Ramos (cell line): Measurements from ENCODE around the gene CBX8.

Source experiments
- in situ Hi-C: fragments of 300-500 bp; cut with MboI; formaldehyde crosslinking; loops from one replicate; pipeline ENCODE4 v1.14.3; 2022; ENCODE audit warnings: low sequenced_read_pairs; ENCODE audit not compliant: unreplicated experiment

Gene CBX8

DNA sequence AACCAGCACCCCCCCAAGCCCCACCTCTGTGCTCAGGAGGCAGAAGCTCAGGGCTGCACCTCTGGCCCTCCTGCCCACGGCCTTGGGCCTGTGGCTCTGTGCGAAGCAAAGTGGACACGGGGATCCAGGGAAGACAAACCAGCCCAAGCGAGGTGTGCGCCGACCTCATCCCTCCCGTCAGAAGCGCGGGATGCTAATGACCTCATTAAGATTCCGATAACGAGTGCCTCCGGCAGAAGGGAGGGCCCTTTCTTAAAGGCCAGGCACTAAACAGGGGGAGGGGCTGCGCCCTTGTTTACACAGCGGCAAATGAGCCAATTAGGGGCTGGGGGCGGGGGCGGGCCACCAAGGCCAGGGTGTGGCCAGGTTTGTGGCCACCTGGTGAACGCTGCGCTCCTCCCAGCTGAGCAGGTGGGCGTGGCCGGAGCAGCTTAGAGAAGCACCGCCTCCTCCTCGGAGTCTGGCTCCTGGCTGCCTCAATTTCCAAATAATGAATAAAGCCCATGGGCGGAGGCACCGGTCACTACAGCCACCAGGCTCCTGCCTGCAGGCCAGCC, 39.2 kb upstream of the CBX8 start:
- in situ Hi-C loops, result no loop called here

DNA sequence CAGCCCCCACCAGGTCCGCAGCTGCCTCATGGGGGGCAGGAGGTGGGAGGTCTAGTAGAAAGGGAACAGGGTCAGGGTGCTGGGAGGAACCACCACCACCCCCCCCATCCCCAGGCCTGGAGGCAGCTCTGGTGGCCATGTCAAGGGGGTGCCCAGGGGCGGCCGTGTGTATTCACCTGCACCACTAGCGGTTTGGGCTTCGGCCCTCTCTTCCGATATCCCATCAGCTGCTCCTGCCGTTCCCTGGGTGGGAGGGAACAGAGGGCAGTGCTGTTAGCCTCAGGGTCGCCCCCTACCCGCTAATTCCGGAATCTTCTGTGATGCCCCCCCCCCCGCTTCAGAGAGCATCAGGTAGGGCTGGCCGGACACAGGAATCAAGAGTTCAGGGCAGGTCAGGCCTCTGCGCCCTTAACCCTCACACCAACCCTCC, 38.6 kb upstream of the CBX8 start:
- in situ Hi-C loops, result no loop called here

DNA sequence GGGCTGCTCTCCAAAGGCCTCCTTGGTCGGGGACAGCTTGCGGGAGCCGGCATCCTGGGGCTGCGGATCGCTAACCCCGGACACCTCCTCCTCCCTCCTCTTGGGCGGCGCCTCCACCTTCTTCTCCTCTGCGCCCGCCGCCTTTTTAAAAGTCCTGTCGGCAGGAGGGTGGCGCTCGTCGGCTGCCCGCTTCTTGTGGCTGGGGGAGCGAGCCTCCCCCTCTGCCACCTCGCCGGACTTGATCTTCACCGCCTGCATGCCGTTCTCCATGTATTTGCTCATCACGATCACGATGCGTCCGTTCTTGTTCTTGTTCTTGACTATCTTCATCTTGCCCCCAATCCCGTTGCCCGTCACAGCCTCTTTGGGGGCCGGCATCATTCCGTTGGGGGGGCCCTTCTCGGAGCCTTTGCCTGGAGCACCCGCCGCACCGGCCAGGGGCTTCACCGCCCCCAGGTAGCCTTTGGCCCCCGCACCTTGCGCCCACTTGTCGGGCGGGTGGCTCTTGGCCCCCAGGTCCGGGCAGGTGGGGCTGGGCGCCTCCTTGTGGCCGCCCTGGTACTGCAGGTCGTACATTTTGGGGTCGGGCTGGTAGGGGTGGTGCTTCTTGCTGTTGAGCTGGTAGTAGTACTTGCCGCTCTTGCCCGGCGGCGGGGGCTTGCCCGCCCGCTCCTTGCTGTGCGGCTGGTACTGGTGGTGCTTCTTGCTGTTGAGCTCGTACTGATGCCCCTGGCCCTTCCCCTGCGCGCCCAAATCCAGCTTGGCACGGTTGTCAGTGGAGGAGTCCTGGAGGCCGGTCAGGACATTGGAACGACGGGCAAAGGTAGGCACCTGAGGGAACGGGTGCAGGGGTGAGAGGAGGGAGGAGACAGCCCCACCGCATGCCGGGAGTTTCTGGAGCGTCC, 37.9 kb upstream of the CBX8 start:
- in situ Hi-C loops, result no loop called here

DNA sequence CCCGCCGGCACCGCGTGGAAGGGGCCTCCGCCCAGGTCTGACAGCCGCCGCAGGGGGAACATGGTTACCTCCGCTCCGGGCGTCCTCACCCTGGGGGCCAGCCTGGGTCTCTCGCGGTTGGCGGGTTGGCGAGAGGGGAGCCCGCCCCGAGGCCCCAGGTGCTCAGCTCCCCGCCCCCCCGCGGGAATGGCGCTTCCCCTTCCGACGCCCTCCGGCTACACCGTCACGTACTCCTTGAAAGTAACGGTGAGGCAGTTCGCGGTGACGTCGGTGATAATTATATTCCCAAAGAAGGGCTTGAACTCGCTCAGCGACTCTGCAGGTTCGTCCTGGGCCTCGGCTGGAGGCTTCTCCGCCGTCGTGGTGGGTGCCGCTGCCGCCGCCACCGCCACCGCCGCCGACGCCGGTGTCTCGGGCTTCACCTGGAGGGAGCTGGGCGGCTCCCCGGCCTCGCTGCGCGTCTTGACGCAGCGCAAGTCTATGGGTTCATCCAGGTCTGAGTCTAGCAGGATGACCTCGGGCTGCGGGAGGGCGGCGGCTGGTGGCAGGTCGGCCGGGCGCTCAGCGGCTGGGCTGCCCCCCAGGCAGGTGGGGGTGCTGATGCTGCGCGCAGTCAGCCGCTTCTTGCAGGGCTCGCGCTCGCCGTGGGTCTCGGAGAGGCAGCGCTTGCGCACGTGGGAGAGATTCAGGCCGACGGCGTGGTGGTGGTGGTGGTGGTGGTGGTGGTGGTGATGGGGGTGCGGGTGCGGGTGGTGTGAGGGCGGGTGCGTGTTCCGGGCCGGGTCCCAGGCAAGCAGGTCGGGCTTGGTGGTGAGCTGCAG, 37.1 kb upstream of the CBX8 start:
- in situ Hi-C loops, result no loop called here

DNA sequence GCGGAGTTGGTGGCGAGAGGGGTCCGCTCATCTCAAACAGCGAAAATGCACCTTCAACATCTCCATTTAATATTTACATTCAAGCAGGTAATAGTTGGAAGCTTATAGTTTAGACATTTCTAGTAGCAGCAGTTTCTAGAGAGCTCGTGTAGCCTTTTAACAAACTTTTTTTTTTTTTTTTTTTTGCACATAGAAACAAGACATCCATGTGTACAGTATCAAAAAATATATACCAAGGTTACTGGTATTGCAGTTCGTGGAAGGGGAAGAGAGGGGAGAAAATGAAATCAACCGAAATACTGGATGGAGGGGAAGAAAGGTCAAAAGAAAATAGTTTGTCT, 36.2 kb upstream of the CBX8 start:
- in situ Hi-C loops, result no loop called here

DNA sequence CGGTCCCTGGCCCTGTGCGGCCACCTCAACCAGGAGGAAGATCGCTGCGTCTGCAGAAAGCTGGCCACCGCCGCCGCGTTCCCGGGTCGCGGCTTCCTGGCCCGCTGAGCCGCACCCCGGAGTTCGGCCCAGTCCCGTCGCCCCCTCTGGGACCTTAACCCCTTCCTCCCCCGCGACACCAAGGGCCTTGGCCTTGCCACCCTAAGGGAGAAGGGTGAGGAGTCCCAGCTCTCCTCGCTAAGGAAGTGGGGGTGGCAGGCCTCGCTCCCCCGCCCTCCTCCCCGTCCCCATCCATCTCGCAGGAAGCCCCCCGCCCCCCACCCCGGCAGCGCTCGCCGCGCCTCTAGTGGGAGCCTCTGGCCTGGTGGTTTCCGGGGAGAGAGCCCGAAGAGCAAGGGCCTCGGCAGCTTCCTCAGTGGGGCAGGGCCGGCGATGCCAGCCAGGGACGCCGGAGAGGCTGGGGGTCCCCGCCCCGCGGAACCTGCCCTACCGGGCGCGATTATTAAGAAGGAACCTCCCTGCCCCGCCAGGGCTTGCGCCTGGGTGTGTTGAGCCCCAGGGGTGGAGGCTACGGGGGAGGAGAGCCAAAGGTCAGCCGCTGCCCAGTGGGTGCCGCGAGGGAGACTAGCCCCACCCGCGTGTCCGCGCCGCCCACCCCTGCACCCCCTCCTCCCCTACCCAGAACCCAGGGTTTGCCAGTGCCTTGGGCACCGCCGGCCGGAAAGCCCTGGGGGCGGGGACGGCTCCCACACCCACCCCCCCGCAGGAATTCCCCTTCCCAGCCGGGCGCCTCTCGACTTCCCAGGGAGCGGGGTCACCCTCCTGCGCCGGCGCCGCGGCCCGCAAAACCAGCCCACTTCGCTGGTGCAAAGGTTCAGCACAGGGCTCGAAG, 35.6 kb upstream of the CBX8 start:
- in situ Hi-C loops, result no loop called here

DNA sequence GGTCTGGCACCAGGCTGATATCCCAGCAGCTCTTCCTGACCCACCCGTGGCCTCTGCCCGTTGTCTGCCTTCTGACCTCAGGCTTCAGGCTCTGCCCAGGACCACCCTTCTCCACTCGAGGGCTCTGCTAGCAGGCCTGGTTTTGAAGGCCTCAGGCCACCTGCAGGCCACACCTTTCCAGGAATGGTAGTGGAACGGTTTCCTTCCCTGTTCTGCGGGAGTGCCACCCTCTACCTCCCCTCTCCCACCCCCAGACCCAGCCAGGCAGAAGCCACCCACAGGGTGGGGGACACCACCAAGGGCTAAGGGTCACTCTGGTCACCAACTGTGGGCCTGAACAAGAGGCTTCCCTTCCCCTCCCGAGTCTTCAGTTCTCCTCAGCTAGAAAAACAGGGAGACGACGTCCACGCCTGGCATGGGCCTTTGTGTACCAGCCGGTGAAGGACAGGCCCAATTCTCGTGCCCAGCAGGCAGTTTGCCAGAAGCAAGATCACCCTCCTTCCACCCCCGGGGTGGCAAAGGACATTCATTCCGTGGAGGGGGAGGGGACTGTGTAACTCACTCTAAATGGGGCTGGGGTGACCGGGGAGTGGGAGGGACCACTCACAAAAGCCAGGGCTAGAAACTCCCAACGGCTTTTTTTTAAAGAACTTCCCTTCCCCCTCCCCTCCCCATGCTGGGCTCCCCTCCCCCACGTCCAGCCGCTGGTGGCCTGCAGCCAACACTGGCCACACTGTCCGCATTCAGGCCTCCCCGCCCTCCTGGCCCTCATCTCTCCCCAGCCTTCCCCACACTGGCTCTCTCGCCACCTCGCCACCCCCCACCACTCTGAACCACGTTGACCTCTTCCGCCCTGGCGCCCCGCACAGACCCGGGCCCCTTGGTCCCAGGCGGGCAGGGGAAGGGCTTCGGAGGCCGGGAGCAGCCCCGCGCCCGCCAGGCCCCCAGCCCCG, 34.7 kb upstream of the CBX8 start:
- in situ Hi-C loops, result no loop called here

DNA sequence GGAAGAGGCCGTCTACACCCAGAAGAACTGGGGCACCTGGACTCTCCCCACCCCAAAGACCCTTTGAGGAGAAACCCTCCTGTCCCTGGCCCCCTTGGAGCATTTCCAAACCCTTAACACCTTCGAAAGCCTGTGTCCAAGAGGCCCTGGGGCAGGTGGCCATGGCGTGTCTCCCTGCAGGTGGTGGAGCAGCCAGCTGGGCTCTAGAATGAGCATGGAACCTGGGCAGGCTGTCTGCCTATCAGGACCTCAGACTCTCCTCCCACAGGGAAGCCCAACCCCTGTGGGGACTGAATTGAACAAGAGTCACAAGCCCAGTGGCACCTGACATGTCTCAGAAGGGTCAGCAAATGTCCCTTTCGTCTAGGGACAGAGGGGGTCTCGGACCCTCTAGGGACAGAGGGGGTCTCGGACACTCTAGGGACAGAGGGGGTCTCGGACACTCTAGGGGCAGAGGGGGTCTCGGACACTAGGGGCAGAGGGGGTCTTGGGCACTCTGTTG, 33.9 kb upstream of the CBX8 start:
- in situ Hi-C loops, result no loop called here

DNA sequence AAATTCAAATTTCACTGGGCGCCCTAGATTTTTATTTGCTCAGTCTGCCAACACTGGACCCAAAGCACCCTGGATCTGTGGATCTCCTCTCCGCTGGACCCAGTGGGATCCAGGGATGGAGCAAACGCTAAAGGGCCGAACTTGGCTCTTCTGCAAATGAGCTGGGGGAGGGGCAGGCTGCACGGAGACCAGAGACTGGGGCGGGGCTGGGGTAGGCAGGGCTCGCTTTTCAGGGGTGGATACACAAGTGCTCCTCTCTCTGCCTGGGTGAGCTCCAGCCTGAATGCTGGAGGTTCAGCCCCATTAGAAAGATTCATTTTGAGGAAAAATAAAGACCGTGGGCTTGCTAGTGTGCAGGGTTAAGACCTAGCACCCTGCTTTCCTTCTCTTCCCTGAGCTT, 33.4 kb upstream of the CBX8 start:
- in situ Hi-C loops, result no loop called here

DNA sequence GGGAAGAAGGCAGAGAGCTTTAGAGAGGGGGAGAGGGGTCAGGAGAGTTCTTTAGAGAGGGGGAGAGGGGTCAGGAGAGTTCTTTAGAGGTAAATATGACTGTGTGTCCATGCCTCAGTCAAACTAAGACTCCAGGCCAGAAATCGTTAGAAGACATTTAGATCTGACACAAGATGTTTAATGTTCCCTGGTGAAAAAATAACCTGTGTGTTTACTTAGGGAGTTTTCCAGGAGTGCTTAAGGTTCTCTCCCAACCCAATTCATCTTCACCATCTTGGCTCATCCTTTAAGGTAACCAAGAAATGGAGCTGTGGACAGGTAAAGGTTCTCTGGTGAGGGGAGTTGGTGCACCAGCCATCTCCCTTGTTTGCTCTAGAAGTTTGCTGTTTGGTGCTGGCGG, 32.6 kb upstream of the CBX8 start:
- in situ Hi-C loops, result no loop called here

DNA sequence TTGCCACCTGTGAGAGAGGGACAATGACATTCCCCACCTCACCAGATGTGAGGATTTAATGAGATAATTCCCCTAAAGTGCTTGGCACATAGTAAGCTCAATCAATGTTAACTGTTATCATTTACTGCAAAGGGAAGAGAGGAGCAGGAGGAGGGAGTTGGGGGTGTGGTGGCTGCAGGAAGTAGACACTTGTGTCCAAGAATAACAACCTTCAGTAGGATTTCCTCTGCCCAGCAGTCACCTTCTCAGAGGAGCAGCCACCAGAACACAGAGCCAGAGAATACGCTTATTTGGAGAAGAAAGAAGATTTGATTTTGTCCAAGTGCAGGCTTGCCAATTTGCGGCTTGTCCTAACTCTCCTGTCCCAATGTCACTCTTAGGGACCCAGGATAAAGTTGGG, 32.1 kb upstream of the CBX8 start:
- in situ Hi-C loops, result no loop called here

DNA sequence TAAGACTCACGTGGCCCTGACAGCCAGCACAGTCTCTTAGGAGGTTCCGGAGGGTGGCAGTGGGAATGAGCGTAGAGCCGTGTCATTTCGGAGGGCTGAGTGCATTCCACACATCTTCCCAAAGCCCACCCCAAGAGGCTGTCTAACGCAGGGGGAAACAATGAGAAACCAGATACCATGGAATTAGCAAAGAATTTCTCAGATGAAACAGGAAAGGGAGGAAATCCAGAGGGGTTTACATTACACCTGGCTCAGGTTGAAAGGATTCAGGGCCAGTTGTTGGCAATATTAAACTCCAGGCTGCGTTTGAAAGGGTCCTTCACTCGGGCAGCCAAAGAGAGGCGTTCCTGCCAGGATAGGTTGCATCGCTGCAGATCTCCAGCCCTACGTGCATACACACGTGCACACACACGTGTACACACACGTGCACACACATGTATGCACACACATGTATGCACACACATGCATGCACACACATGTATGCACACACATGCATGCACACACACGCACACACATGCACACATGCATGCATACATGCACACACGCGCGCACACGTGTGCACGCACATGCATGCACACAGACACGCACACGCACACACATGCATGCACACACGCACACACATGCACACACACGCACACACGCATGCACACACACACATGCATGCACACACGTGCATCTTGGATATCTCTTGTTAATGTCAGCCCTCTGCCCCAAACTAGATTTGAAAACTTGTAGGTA, 30.1 kb upstream of the CBX8 start:
- in situ Hi-C loops, result no loop called here

DNA sequence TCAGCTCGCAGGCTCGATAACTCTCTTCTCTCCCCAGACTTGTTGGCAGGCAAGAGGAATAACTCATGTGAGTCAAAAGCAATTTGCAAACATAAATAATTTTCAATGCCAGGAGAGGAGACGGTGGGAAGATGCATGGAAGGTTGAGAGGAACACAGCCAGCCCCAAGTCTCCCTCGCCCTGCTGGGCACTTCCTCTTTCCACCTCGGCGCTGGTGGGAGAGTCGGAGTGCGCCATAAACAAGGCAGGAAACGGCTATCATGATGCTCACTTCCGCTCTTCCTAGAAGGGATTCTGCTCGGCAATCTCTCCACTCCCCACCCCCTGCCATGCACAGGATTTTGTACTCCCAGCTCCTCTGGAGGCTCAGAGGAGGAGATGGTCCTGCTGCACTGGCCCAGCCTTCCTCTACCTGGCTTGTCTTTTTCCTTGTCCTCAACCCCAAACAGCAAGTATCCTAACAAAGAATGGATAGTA, 29.4 kb upstream of the CBX8 start:
- in situ Hi-C loops, result no loop called here

DNA sequence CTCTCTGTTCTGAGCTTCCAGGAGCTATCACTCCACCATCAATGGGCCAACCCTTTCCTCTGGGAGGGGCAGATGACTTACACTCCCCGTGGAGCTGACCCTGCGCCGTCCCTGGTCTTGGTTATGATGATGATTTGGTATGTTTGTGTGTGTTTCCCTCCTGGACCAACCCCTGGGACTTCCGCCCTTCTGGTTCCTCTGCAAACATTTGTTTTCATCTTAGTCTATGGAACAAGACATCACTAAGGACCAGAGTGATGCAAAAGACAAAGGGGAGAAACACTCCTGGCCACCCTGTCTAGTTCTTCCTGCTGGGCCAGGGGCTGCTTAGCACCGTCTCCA, 28.7 kb upstream of the CBX8 start:
- in situ Hi-C loops, result no loop called here

DNA sequence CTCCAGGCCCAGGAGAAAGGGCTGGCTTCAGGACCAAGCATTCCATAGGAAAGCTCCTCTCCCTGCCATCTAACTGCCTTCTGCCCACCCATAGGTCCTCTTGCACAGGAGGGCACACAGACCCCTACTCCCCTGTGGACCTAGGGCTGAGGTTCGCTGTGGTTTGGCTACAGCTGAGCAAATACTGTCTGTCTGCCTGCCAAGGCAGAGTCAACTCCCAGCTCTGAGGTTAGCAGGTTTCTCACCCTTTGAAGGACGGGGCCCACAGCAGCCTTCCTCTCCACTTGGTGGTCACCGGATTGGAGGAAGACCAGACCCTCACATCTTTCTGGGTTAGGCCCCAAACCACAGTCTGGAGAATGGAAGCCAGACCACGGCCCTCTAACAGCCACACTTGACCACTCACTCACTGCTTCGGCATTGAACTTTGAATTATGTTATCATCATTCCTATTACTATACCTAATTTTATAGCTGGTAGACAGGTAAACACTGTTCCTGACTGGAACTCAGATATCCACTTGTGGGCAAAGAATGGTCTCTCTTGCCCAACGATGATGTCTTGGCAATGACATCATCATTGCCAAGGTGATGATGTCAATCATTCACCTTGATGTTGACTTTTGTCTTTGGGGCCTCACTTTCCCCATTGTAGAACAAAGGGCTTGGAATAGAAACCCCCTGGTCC, 28.2 kb upstream of the CBX8 start:
- in situ Hi-C loops, result no loop called here

DNA sequence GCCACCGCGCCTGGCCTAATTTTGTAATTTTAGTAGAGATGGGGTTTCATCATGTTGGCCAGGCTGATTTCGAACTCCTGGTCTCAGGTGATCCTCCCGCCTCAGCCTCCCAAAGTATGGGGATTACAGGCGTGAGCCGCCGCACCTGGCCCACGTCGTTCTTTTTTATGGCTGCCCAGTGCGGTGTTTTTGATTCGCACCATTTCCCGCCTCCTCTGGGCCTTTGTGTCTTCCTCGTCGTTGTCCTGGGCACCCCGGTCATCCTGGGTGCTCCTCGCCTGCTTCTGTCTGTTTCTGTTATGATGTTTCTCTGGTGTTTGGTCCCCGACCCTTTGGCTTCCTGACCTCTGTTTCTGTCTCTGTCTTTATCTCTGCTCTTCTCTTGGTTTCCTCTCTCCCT, 27.4 kb upstream of the CBX8 start:
- in situ Hi-C loops, result no loop called here

DNA sequence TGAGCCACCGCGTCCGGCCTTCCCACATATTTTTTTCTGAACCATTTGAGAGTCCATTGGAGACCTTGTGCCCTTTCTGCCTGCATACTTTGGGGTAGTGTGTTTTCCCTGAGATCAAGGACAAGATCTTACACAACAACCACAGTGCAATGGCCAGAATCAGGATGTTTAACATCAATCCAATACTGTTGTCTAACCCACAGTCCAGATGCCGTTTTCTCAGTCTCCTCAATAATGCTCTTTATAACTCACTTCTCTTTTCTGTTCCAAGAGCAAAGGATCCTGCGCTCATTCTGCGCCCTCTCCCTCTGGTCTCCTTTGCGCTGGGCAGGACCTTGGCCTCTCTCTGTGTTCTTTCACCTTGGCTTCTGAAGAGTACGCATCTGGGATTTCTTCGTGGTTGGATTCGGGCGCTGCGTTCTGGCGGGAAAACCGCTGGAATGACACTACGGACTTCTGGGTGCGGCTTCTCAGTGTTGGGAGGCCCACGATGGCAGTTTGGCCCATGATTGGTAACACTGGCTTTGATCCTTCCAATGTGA, 25.8 kb upstream of the CBX8 start:
- in situ Hi-C loops, result no loop called here
